Effector CD4-positive, alpha-beta T cell (primary cell): Measurements from ENCODE around the gene TRIM29.
"Not testable (repeated sequence)": the region's sequence is repeated elsewhere in the genome, so short reads cannot be mapped to it uniquely, and the experiment has no call there.

Source experiments
- DNase-seq: peaks from one replicate; pipeline ENCODE4 v3.0.0-alpha.2; 2020

Gene TRIM29

GRCh38 chr11:120170741-120171261, 32.9 kb upstream of the TRIM29 start:
- no peak for DNase-seq

GRCh38 chr11:120169981-120170698, 32.2 kb upstream of the TRIM29 start:
- no peak for DNase-seq

- no peak for DNase-seq
Measured at GRCh38 chr11:120168960-120169681, 31.2 kb upstream of the TRIM29 start.

- no peak for DNase-seq
Measured at GRCh38 chr11:120168108-120168959, 30.4 kb upstream of the TRIM29 start.

- DNase-seq = no peak
Measured at GRCh38 chr11:120167659-120168058, 29.7 kb upstream of the TRIM29 start.

GRCh38 chr11:120160436-120160835, 22.5 kb upstream of the TRIM29 start:
- no peak for DNase-seq

- no peak for DNase-seq
Measured at GRCh38 chr11:120153221-120153620, 15.3 kb upstream of the TRIM29 start.

- no peak for DNase-seq
Measured at GRCh38 chr11:120151536-120151935, 13.6 kb upstream of the TRIM29 start.

- DNase-seq = no peak
Measured at GRCh38 chr11:120149246-120149645, 11.3 kb upstream of the TRIM29 start.

- DNase-seq = no peak
Measured at GRCh38 chr11:120147950-120148270, 10.0 kb upstream of the TRIM29 start.

GRCh38 chr11:120147094-120147949, 9.4 kb upstream of the TRIM29 start:
- DNase-seq = no peak

GRCh38 chr11:120146413-120147093, 8.6 kb upstream of the TRIM29 start:
- DNase-seq = no peak

- no peak for DNase-seq
Measured at GRCh38 chr11:120144501-120144900, 6.6 kb upstream of the TRIM29 start.

GRCh38 chr11:120143472-120143871, 5.6 kb upstream of the TRIM29 start:
- not testable (repeated sequence) for DNase-seq

GRCh38 chr11:120142441-120143100, 4.7 kb upstream of the TRIM29 start:
- DNase-seq = no peak

GRCh38 chr11:120141768-120142423, 4.0 kb upstream of the TRIM29 start:
- DNase-seq = no peak

- DNase-seq = no peak
Measured at GRCh38 chr11:120141113-120141767, 3.3 kb upstream of the TRIM29 start.

GRCh38 chr11:120139316-120140069, 1.6 kb upstream of the TRIM29 start:
- no peak for DNase-seq

GRCh38 chr11:120137187-120137610, 714 bp downstream of the TRIM29 start:
- DNase-seq = no peak
